AG09319 (cell line): Measurements from ENCODE around the gene PRTFDC1.

Experiments
- DNase-seq: peaks from one replicate; pipeline ENCODE4 v3.0.0-alpha.2; 2010; ENCODE audit warnings: low read depth; ENCODE audit errors: extremely low read depth
- CTCF ChIP-seq: IDR thresholded peaks from 2 replicates; pipeline ENCODE4 v1.5.1; 2011; ENCODE audit warnings: low read depth, mild to moderate bottlenecking, inconsistent platforms, low read length, moderate library complexity

PRTFDC1 gene

GRCh38 chr10:24834869-24835268 lies 117.5 kb downstream of the PRTFDC1 start:
- no peak for DNase-seq
- no peak for TF ChIP-seq CTCF

GRCh38 chr10:24826009-24826408 lies 126.4 kb downstream of the PRTFDC1 start:
- DNase-seq, result peak; percentile 58
- TF ChIP-seq CTCF, result no peak

GRCh38 chr10:24825551-24825950 lies 126.9 kb downstream of the PRTFDC1 start:
- DNase-seq, result no peak
- TF ChIP-seq CTCF, result no peak

- DNase-seq, result no peak
- no peak for TF ChIP-seq CTCF
Observed at GRCh38 chr10:24824536-24824935, 127.9 kb downstream of the PRTFDC1 start.

- TF ChIP-seq CTCF, result no peak
- no peak for DNase-seq
Observed at GRCh38 chr10:24824124-24824523, 128.3 kb downstream of the PRTFDC1 start.

- no peak for TF ChIP-seq CTCF
- DNase-seq, result no peak
Observed at GRCh38 chr10:24822590-24822989, 129.8 kb downstream of the PRTFDC1 start.

GRCh38 chr10:24821986-24822385 lies 130.4 kb downstream of the PRTFDC1 start:
- no peak for TF ChIP-seq CTCF
- no peak for DNase-seq
